SKM-1 treated with dmso at 0.1 percent for 144 hours (cell line): Measurements from ENCODE around the gene CSNK1A1.
"Not testable (repeated sequence)": the region's sequence is repeated elsewhere in the genome, so short reads cannot be mapped to it uniquely, and the experiment has no call there.

Experiments
- DNase-seq: peaks from one replicate; lab custom pipeline; 2025; ENCODE audit not compliant: unreplicated experiment; lab: John Stamatoyannopoulos, UW

The CSNK1A1 gene

GRCh38 chr5:149535787-149536186 lies 15.5 kb downstream of the CSNK1A1 start:
- not testable (repeated sequence) for DNase-seq

- DNase-seq = no peak
These were observed 18.8 kb downstream of the CSNK1A1 start for GRCh38 chr5:149532413-149532812.

DNA sequence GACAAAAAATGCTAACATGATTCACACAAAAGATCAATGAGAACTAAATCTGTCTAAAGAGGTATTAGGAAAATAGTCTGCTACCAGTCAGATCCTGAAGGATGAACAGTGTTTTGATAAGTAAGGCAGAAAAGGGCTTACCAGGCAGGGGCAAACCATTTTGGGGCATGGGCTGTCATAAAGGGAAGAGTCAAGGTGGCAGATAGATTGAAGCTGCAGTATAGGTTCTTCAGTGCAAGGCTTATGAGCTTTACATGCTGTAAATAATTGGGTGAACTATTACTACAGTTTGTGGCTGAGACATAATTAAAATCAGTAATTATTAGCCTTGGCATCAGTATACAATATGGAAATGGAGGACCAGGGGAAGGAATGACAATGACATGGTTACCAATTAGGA lies 21.8 kb downstream of the CSNK1A1 start:
- no peak for DNase-seq

DNA sequence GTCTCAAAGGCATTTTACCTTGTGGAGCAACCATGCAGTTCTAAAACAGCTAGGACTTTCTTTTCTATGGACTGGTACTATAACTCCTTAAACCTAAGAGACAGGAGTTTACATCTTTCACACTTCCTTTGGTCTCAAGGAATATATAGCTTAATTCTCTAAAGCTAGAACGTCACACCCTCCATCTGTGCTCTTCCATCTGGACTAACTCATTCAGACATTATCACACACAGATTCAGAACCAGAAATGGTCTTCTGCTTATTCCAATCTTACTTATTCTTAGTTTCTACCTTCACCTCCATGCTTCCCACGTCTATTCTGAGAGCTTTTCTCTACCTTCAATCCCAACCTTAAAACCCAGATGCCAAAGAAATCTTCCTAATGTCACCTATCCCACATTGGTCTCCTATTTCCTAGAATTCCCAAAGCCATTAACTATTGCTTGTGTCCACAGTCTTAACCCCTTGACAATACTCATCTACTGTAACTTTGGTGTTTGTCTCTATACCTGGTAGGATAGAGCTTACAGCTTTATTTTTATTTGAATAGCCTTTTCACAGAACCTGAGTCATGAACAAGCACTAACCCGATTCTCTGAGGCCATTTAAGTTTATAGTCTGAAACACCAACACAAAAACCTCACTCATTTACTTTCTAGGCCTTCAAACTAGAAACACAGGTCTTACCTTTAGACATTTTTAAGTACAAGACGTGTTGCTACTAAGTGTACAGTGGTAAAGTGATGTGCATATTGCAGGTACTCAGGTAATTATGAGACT lies 22.8 kb downstream of the CSNK1A1 start:
- DNase-seq = no peak

- no peak for DNase-seq
These were observed 24.2 kb downstream of the CSNK1A1 start for GRCh38 chr5:149526845-149527590.

DNA sequence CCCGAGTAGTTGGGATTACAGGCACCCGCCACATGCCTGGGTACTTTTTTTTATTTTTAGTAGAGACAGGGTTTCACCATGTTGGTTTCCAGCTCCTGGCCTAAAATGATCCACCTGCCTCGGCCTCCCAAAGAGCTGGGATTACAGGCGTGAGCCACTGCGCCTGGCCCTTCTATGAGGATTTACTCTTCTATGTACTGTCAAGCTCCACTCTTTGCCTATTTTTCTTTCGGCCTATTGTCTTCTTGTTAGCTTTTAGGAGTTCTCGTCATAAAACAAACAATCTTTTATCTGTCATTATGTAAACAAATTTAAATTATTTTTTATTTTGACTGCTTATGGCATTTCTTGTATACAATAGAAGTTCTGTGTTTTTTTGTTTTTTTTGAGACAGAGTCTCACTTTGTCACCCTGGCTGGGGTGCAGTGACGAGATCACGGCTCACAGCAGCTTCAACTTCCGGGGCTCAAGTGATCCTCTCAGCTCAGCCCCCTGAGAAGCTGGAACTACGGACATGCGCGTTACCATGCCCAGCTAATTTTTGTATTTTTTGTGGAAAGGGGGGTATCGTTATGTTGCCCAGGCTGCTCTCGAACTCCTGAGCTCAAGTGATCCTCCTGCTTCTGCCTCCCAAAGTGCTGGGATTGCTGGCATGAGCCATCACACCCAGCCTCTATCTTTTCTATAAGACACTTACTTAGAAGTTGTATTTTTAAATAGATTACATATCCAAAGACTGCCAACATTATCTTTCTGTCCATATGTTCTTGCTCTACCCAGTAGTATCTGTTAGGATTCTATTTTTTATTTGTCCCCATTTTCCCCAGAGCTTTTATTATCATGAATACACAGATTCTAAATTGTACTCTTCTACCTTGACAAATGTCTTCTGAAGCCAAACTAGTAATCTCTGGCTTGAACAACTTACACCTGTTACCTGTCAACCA lies 29.2 kb downstream of the CSNK1A1 start:
- no peak for DNase-seq

DNA sequence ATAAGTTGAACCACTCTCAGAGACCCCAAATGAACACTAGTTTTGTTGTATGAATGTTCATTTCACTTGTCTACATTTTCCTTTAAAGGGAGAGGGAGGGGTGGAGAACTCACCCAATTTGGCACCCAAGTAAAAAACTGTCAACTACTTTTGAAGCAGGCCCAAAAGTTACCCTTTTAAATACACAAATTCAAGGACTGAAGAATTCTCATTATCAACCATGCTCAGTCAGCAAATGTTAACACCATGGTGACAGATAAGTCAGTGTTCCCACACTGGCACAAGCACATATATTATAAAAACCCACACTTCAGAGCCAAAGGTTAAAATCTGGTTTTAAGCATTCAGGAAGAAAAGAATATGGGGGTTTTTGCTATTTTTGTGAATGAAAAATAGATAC lies 31.6 kb downstream of the CSNK1A1 start:
- no peak for DNase-seq

- DNase-seq = no peak
These were observed 32.6 kb downstream of the CSNK1A1 start for GRCh38 chr5:149518620-149519019.

GRCh38 chr5:149517461-149518122 lies 33.6 kb downstream of the CSNK1A1 start:
- DNase-seq = no peak

DNA sequence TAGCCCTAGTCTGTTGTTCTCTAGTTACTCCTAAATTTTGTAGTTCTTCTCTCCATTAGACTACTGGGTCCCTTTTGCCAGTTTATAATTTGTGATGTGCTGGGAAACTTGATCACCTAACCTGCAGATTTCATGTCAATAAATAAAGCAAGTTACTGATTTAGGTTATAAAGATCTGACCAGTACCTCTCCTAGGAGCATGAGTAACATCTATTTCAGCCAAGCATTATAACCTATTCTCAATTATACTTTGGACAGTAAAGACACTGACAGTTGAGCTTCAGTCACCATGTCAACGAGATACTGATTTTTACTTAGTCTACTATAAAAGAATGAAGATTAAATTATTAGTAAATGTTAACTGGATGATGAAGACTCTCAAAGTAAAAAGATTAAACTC lies 36.7 kb downstream of the CSNK1A1 start:
- DNase-seq = no peak

GRCh38 chr5:149513372-149513947 lies 37.8 kb downstream of the CSNK1A1 start:
- not testable (repeated sequence) for DNase-seq

GRCh38 chr5:149510136-149510535 lies 41.1 kb downstream of the CSNK1A1 start:
- DNase-seq = no peak

DNA sequence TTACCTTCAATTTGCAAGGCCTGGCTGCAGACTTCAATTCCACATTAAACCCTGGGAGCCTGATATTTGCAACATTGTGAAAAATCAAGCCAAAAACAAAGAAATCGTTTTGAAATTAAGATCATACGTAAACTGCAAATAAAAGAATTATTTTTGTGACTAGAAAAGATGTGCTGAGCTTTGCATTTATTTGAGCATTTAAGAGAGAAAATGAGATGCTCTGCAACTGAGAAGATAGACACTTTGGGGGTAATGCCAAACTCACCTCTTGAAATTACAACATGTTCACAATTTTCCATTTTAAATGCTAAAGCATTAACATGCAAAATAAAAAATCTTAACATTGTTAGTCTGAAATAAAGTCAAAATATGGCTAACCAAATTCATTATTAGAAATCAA lies 46.6 kb downstream of the CSNK1A1 start:
- no peak for DNase-seq

DNA sequence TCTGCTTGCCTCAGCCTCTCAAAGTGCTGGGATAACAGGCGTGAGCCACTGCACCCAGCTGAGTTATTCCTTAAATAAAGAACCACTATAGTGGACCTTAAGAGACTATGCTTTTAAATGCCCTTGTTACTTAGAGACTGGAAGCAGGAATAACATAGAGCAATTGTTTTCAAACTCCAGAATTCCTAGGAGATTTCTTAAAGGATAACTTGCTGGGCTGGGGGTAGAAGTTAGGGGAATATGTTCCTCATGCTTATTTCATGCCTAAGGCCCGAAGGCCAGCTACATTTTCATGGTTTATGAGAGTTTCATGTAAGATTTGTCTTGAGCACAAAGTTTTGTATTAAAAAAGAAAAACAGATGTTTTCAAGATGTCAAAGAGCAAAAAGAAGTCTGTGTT lies 48.2 kb downstream of the CSNK1A1 start:
- no peak for DNase-seq

- no peak for DNase-seq
These were observed 50.2 kb downstream of the CSNK1A1 start for GRCh38 chr5:149500922-149501582.

- DNase-seq = no peak
These were observed 52.4 kb downstream of the CSNK1A1 start for GRCh38 chr5:149498724-149499336.

GRCh38 chr5:149497357-149497756 lies 53.9 kb downstream of the CSNK1A1 start:
- DNase-seq = no peak

DNA sequence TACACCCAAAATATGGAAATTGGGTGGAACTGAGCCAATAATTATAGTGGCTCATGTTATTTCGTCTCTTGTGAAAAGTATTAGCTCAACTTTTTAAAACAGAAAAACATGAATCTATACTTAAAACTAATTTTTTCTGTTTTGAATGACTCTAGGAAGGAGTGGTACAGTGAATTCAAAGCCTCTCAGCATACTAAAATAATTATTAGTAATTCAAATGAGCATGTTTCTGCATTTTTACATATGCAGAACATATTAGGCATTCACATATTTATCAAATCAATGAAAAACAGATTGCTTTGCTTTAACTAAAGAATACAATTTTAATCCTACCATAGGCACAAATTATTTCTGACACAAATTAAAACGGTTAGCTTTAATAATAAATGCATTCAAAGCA lies 54.3 kb downstream of the CSNK1A1 start:
- DNase-seq = no peak

- no peak for DNase-seq
These were observed 55.1 kb downstream of the CSNK1A1 start for GRCh38 chr5:149496166-149496565.

GRCh38 chr5:149495673-149496072 lies 55.6 kb downstream of the CSNK1A1 start:
- no peak for DNase-seq
